ENCODE measurements around the gene RNASE12.
"Not testable (repeated sequence)": the region's sequence is repeated elsewhere in the genome, so short reads cannot be mapped to it uniquely, and the experiment has no call there.

Gene RNASE12

DNA sequence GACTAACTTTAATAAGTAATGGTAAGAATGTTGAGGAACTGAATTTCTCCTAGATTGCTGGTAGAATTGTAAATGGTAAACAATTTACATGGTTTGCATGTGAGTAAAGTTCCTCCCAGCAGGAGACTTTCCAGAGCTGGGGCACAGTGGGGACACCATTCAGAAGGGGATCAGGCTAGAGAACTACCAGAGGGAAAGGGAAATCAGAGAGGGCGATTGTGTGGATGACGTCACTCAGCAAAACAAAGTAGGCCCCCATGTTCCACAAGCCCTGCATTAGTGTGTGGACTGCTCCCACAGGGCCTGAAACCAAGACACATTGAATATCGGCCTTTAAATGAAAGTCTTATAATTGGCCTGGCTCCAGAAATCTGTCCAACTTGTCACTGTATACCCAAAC, 12.9 kb downstream of the RNASE12 start:
- no peak for DNase-seq

DNA sequence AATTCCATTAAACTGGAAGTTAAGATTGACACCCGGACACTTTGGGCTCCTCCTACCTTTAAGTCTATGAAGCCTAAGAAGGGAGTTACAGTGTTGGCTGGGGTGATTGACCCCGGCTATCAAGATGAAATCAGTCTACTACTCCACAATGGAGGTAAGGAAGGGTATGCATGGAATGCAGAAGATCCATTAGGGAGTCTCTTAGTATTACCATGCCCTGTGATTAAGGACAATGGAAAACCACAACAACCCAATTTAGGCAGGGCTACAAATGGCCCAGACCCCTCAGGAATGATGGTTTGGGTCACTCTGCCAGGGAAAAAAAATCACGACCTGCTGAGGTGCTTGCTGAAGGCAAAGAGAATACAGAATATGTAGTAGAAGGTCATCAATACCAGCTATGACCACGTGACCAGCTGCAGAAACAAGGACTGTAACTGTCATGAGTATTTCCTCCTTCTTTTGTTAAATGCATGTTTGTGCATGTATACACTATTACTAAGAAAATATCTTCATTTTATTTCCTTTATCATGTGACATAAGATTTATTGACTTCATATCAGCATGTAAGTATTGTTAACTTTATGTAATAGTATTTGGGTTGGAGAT, 18.7 kb downstream of the RNASE12 start:
- DNase-seq = not testable (repeated sequence)

DNA sequence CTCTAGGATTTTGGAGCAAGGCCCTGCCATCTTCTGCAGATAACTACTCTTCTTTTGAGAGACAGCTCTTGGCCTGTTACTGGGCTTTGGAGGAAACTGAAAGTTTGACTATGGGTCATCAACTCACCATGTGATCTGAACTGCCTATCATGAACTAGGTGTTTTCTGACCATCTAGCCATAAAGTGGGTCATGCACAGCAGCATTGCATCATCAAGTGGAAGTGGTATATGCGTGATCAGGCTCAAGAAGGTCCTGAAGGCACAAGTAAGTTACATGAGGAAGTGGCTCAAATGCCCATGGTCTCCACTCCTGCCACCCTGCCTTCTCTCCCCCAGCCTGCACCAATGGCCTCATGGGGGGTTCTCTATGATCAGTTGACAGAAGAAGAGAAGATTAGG, 20.5 kb downstream of the RNASE12 start:
- not testable (repeated sequence) for DNase-seq

DNA sequence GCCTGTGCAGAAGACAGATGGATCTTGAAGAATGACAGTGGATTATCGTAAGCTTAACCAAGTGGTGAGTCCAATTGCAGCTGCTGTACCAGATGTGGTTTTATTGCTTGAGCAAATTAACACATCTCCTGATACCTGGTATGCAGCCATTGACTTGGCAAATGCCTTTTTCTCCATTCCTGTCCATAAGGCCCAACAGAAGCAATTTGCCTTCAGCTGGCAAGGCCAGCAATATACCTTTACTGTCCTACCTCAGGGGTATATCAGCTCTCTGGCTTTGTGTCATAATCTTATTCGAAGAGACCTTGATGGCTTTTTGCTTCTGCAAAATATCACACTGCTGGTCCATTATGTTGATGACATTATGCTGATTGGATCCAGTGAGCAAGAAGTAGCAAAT, 21.3 kb downstream of the RNASE12 start:
- DNase-seq = not testable (repeated sequence)

DNA sequence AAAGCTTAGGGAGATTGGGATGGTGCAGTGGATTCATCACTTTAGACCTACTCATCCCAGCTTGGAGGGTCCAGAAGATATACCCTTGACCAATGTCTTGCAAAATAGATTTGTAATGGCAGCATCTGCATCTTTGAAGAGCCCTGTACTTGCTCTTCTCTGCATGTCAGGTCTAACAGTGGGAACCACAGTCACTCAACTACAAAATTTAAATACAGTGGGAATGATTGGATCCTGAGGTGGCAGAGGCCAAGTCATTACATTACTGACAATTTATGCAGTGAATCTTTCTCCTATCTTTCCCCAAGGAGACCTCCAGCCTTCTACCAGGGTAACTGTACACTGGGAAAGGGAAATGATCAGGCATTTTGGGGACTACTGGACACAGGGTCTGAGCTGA, 22.1 kb downstream of the RNASE12 start:
- DNase-seq = no peak

DNA sequence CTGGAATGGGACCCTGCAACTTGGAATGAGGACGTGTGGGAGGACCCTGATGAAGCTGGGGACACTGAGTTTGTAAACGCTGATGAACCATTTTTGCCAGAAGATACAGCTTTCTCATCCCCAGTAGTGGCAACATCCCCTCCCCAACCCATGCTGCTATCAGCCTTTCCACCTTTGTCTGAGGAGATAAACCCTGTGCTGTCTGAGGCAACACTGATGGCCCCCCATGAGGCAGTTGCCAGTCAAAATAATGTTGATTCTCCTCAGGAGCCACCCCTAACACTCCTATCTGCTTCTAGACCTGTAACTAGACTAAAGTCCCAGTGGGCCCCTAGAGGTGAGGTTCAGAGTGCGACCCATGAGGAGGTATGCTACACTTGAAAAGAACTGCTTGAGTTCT, 22.8 kb downstream of the RNASE12 start:
- DNase-seq = no peak

DNA sequence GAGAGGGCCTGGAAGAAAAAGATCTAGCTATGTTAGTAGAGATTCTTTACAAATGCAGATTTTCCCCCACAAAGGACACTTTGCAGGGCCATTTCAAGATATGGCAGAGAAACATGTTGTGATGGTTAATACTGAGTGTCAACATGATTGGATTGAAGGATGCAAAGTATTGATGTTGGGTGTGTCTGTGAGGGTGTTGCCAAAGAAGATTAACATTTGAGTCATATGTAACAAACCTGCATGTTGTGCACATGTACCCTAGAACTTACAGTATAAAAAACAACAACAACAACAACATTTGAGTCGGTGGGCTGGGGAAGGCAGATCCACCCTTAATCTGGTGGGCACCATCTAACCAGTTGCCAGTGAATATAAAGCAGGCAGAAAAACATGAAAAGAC, 24.0 kb downstream of the RNASE12 start:
- DNase-seq = not testable (repeated sequence)

DNA sequence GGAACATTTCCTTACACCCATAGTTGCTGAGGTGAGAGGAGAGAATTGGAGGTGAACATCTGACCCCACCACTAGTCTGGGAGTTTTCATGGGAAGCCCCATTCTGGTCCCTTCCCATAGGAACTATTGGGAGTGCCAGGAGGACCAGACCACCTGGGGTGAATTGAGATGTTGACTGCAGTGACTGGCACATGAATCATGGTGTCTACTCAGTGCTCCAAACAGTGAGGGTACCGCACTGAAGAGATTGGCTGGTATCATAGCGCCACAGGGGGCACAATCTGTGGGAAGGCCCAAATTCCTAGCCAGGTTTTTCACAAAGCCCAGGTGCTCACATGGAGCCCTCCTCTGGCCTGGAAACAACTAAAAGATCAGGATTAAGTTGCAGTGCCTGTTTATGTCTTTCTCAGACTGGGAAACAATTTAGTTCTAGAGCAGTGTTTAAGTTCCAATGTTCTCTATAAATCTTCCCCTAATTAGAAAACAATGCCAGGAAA, 26.6 kb downstream of the RNASE12 start:
- DNase-seq = no peak

DNA sequence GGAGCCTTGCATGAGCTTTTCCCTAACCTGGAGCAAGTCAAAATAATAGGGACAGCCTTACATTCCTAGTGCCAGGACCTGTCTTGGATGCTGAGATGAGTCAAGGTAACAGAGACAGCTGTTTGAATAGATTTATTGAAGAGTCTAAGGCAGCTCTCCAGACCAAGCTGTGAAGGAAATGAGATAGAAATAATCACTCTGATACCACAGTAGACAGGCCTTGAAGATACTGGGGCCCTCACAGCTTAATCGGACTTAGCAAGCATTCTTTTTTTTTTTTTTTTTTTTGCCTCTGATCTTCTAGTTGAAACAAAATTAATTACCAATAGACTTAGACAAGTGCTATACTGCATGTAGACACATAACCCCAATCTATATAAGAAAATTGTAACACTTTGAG, 27.2 kb downstream of the RNASE12 start:
- DNase-seq = no peak

DNA sequence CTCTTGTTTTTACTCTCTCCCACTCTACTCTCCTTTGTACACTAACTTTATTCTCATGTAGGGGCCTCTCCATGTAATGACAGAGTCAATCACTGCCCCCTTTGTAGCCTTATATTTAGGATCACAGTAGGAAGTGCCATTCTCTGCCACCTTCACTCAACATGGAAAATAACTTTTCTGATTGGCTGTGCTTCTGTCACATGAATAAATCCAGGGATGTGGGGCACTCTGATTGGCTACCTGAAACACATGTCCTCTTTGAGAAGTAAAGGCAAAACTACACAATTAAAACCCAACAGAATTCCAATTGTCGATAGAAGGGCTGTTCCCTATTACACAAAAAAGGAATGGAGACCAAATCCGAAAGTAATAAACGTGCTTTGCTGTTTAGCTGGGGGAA, 30.2 kb downstream of the RNASE12 start, which contains the start of gene RNASE9:
Gene RNASE9, minus strand, starts transcription at position 87 of the 400 bp plus-strand sequence.
- DNase-seq = no peak

DNA sequence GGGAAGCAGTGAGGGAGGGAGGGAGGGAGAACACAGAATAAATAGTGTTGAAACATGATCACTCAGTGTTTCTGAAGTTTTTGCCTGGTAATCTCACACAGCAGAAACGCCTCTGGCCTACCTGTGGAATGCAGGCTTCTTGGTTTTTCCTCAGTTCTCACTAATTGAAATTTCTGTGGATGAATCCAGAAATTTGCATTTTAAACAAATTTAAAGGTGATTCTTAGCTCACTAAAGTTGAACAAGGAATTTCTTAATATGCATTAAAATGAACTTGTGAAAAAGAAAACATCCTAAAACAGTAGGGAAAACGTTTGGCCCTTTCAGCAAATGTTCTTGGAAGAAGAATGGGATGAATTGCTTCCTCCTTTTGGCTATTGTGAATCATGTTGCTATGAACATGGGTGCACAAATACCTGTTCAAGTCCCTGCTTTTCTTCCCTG, 31.7 kb downstream of the RNASE12 start:
- DNase-seq = no peak

DNA sequence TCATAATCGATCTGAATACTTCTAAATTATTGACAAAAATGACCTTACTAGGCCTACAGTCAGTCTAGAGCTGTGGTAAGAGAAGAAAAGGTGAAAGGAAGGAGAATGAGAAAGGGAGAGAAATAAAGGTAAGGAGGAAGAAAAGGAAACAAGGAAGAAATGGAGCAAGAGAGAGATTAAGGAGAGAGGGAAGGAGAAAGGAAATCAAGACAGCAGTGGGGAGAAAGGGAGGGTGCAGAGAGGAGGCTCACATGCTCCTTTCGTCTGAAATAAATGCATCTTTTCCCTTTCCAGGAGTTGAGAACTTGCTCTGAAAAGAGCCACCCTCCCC, 34.0 kb downstream of the RNASE12 start:
- DNase-seq = no peak

DNA sequence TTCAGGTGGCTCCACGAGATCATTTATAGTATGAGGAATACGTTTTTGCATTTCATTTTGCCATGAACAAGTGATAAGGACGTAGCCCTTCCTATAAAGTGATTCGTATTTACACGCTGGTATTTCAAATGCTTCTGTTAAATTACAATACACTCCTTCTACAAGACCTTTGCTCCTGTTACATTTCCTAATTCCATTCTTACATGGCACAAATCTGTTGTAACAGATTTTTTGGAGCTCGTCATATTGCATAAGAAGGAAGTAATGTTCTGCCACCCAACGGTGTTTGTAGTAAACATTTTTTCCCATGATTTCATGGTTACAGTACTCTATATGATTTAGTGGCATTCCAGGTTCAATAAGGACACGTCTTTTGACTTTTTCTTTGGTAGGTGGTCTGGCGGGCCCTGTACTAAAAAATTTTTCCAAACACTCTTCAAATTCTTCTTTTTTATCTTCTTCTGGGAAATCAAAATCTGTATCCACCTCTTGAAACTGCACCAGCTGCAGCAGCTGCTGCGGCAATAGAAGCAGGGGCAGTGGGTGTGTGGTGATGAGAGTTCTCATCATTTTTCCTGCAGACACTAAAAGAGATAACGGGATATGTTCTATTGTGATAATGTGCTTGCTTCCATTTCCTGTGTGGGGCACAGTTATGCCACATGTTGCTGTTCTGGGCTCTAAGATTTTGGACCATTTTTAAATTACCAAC, 34.5 kb downstream of the RNASE12 start:
- DNase-seq = no peak

DNA sequence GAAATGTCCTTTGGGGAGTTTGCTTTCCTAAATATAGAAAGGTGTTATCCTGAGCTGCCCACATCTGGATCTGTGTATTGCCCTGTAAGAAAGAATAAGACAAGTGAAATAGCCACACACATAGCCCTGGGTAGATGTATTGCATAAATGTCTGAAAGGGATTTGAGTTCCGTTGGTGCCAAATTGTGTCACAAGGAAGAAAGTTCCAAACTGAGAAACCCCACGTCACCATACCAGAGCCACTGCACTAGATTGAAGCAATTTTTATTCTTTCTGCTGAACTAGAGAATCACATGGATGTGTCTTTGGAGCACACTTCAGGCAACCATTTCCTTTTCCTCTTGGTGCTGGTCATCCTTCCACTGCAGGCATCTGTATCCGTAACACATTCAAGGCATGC, 35.3 kb downstream of the RNASE12 start:
- no peak for DNase-seq

DNA sequence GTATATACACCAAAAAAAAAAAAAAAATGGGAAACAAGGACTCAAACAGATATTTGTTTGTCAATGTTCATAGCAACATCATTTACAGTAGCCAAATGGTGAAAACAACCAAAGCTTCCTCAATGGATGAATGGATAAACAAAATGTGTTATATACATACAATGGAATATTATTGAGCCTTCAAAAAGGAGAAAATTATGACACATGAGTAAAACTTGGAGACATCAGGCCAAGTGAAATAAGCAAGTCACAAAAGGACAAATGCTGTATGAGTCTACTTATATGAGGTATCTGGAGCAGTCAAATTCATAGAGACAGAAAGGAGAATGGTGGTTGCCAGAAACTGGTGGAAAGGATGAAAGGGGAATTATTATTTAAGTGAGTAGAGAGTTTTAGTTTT, 38.2 kb downstream of the RNASE12 start:
- no peak for DNase-seq

DNA sequence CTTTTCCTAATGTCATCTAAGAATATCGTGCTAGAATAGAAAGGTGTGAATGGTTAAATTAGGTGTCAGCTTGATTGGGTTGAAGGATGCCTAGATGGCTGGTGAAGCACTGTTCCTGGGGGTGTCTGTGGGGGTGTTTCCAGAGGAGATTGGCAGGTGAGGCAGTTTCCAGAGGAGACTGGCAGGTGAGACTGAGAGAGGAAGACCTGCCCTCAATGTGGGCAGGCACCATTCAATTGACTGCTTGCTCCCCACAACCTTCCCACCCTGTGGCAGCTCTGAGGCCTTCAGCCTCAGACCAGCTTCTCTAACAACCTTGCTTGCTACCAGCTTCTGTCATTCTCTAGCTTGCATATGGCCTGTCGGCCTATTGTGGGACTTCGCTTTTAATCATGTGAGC, 39.6 kb downstream of the RNASE12 start:
- DNase-seq = no peak

DNA sequence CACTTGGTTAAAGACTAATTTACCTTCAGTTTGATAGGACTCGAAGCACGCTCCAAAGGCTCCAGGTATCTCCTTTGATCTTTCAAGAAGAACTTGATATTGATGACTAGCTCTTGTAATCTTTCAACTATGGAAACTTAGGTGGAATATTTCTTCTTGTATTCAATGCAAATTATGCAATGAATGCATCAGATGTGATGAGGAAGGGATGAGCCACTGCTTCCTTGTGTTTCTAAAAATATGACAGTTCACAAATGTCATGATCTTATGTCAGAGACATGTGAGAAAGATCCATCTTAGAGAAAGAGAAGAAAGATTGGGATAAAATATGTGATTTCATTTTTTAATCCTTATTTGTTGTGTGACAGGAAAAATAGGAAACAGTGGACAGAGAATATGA, 40.2 kb downstream of the RNASE12 start:
- DNase-seq = no peak

DNA sequence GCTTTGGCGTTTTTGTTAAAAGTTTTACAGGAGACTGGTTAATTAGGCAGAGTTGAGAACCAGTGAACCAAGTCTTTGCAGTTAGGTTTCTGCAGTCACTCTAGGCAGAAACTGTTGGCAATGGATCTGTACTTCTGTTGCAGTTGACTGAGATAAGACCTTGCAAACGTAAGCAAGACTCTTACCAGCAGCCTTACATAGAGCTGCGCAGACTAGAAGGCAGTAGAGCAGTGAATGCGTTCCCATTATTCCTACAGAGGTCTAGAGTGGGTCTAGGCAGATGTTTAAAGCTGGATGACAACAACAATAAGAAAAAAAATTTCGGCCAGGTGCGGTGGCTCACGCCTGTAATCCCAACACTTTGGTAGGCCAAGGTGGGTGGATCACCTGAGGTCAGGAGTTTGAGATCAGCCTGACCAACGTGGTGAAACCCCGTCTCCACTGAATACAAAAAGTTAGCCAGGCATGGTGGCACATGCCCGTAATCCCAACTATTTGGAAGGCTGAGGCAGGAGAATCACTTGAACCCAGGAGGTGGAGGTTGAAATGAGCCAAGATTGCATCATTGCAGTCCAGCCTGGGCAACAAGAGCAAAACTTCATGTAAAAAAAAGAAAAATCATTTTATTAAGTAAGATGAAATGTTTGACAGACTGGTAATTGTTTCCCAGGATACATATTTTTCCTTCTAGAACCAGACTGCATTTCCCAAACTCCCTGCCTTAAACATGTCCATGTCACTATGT, 42.6 kb downstream of the RNASE12 start:
- no peak for DNase-seq

DNA sequence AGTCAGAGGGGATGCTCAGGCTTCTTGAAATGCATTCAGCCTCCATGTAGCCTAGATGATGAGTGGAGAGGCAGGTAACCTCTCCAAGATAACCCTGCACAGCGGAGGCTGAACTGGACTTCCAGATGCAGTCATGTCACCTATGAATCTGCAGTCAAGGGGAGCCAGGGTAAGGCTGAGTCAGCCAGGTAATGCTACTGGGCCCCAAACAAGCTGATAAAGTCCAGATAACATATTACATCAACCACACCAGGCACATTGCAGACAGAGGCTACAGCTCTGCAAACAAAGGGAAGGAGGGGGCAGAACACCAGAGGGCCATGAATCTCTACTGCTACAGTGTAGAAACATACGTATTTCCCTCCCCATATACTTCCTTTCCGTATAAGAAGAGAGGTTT, 44.3 kb downstream of the RNASE12 start:
- no peak for DNase-seq
